ENCODE results near the gene LAT. TPM values are rescaled to one million over a fixed set of nuclear protein-coding genes. Genes with fewer than 3 reads are reported as not detected.
A peak's percentile ranks its signal among the peaks of the same experiment; 100 is the strongest.
"Not testable (repeated sequence)": the region's sequence is repeated elsewhere in the genome, so short reads cannot be mapped to it uniquely, and the experiment has no call there.

LAT gene
- total RNA-seq, 1 experiment from 2014 or later, result 1.5 TPM

DNA sequence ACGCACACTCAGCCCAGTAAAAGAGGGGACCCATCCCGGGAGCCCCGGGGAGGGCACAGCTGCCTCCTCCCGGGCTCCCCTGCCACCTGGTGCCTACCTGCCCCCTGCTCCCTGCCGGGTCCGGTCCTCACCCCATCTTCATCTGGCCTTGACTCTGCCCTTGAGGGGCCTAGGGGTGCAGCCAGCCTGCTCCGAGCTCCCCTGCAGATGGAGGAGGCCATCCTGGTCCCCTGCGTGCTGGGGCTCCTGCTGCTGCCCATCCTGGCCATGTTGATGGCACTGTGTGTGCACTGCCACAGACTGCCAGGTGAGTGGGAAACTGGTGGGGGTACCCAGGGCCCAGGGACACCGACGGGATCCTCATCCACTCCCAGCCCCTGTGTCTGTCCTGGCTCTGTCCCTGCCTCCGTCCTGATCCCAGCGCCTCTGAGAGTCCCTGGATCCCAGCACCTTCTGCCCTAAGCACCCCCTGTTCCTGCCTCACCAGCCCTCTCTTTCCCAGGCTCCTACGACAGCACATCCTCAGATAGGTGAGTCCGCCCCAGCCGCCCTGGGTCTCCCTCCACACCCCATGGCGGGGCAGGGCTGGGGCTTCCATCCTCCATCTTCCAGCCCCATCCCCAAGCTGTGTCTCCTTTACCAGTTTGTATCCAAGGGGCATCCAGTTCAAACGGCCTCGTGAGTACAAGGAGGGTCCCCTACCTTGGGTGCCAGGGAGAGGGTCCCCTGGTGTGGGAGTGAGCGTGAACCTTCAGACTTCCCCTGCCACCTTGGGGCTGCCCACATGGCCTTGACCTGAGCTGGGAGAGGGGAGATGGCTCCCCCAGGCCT lies 574 bp downstream of the LAT start:
- H3K36me3 ChIP-seq (replicated peaks; ENCODE audit: control insufficient read depth, insufficient read depth, low read length), result peaks cover 2% of the 10 kb centered on the region
- H3K27me3 ChIP-seq (ENCODE audit: control insufficient read depth, insufficient read depth, low read length), result no peaks in the 10 kb centered on the region
- H3K4me3 ChIP-seq (ENCODE audit: insufficient read depth, low read depth, low read length), result no peak overlapping the region
- DNase-seq, result peak; percentile 28

DNA sequence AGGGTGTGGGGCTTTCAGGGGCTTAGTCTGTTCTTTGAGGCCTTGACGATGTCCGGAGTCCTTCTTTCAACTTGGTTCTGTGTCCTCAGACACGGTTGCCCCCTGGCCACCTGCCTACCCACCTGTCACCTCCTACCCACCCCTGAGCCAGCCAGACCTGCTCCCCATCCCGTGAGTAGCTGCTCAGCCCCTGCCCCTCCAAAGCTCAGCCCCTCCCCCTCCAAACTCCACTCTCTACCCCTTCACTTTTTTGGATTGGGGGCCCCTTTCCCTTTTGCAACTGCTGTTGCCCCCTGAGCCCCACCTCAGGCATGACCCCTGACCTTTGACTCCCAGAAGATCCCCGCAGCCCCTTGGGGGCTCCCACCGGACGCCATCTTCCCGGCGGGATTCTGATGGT lies 1.2 kb downstream of the LAT start:
- Histone ChIP-seq H3K27me3 (ENCODE audit: control insufficient read depth, insufficient read depth, low read length) (no peaks in the 10 kb centered on the region), H3K4me3 (ENCODE audit: insufficient read depth, low read depth, low read length) (no peak overlapping the region), H3K36me3 (replicated peaks; ENCODE audit: control insufficient read depth, insufficient read depth, low read length) (peaks cover 2% of the 10 kb centered on the region)
- peak; percentile 20 for DNase-seq

DNA sequence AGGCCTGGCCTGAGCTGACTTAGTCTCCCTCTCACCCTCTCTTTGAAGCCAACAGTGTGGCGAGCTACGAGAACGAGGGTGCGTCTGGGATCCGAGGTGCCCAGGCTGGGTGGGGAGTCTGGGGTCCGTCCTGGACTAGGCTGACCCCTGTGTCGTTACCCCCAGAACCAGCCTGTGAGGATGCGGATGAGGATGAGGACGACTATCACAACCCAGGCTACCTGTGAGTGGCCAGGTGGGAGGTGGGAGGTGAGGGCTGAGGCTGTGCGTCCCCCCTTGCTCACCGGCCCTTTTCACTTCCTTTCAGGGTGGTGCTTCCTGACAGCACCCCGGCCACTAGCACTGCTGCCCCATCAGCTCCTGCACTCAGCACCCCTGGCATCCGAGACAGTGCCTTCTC lies 1.6 kb downstream of the LAT start:
- Histone ChIP-seq H3K4me3 (ENCODE audit: insufficient read depth, low read depth, low read length) (no peak overlapping the region), H3K27me3 (ENCODE audit: control insufficient read depth, insufficient read depth, low read length) (no peaks in the 10 kb centered on the region), H3K36me3 (replicated peaks; ENCODE audit: control insufficient read depth, insufficient read depth, low read length) (peaks cover 2% of the 10 kb centered on the region)
- no peak for DNase-seq

DNA sequence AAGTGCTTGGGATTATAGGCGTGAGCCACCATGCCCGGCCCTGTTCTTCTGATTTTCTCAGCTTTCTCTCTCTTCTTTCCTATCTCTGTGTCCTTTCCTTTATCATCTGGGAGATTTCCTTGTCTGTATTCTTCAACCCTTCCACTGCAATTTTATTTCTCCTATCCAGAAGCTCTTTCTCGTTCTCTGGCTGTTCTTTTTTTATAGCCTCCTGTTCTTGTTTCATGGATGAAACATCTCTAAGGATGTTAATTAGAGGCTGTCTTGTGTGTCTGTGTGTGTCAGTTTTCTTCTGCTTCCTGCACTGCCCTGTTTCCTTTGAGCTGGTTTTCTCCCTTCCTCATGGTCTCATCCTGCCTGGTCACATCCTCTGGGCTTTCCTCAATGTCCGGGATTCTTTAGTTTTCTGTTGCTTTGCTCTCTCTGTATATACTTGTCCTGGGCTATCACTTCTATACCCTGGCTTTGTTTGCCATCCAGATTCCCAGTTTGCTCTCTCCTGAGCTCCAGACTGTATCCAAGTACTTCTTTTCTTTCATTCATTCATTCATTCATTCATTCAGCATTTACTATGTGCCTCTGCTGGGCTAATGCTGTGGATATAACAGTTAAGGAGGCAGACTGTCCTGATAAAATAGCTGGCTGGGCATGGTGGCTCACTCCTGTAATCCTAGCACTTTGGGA lies 2.5 kb downstream of the LAT start:
- no peaks in the 10 kb centered on the region; the same call in 1 of the 2 replicates for H3K36me3 ChIP-seq (replicated peaks; ENCODE audit: control insufficient read depth, insufficient read depth, low read length)
- DNase-seq, result no peak
- no peaks in the 10 kb centered on the region for H3K27me3 ChIP-seq (ENCODE audit: control insufficient read depth, insufficient read depth, low read length)
- H3K4me3 ChIP-seq (ENCODE audit: insufficient read depth, low read depth, low read length), result no peak overlapping the region

DNA sequence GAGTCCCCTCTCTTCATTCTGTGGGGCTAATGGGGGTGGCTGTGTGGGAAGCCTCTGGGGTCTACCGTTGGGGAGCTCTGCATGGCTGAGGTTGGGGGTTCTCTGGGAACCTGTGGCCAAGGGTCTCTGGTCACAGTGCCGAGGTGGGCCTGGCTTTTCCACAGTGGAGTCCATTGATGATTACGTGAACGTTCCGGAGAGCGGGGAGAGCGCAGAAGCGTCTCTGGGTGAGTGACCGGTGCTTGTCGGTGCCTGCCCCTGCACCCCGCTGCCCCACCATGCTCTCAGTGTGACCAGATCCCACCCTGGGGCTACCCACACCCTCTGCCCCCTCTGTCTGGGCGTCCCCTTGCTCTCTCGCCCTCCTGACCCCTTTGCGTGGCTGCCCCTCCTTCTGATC lies 4.5 kb downstream of the LAT start:
- no peaks in the 10 kb centered on the region for H3K36me3 ChIP-seq (replicated peaks; ENCODE audit: control insufficient read depth, insufficient read depth, low read length)
- H3K27me3 ChIP-seq (ENCODE audit: control insufficient read depth, insufficient read depth, low read length), result no peaks in the 10 kb centered on the region
- DNase-seq, result no peak
- no peak overlapping the region for H3K4me3 ChIP-seq (ENCODE audit: insufficient read depth, low read depth, low read length)

DNA sequence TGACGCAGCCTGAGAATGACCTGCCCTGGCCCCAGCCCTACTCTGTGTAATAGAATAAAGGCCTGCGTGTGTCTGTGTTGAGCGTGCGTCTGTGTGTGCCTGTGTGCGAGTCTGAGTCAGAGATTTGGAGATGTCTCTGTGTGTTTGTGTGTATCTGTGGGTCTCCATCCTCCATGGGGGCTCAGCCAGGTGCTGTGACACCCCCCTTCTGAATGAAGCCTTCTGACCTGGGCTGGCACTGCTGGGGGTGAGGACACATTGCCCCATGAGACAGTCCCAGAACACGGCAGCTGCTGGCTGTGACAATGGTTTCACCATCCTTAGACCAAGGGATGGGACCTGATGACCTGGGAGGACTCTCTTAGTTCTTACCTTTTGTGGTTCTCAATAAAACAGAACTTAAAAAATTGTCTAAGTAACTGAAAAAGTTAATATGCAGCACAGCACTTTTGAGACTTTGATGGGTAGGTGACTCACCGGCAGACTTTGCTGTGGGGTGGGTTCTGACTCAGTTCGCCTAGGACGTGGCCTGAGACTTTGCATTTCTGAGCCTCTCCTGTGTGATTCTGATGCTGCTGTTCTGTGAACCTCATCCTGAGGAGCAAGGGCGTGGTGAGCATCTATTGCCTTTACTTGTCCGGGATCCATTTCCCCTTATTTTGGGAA lies 5.7 kb downstream of the LAT start:
- no peak for DNase-seq
- H3K27me3 ChIP-seq (ENCODE audit: control insufficient read depth, insufficient read depth, low read length), result no peaks in the 10 kb centered on the region
- no peak overlapping the region for H3K4me3 ChIP-seq (ENCODE audit: insufficient read depth, low read depth, low read length)
- no peaks in the 10 kb centered on the region for H3K36me3 ChIP-seq (replicated peaks; ENCODE audit: control insufficient read depth, insufficient read depth, low read length)

DNA sequence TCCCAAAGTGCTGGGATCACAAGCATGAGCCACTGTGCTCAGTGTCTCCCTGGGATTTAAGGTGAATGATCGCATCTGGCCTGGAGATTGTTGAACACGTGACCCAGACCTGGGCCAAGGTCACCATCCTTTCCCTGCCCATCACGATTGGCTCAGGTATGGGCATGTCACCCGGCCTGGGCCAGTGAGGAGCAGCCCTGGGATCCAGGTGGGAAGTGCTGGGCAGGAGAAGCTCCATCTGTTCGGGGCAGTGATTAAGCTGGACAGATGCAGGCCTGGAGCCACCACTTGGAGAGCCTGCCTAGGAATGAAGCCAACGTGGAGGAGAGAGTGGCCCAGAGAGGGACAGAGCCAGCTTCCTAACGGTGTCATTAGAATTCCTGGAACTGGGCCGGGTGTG lies 6.8 kb downstream of the LAT start:
- H3K4me3 ChIP-seq (ENCODE audit: insufficient read depth, low read depth, low read length), result no peak overlapping the region
- H3K27me3 ChIP-seq (ENCODE audit: control insufficient read depth, insufficient read depth, low read length), result no peaks in the 10 kb centered on the region
- H3K36me3 ChIP-seq (replicated peaks; ENCODE audit: control insufficient read depth, insufficient read depth, low read length), result no peaks in the 10 kb centered on the region
- DNase-seq, result no peak

DNA sequence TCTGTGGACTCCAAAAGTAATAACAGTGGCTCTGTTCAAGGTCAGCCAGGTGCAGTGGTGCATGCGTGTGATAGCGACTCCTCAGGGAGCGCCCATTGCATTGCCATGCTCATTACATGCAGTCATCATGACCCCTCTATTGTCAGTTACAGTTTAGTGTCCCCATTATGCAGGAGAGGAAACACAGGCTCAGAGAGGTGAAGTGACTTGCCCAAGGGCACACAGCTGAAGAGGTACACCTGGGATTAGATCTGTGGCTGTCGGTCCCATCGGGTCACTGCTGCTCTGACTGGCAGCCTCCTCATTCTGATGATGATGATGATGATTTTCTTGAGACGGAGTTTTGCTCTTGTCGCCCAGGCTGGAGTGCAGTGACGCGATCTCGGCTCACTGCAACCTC lies 7.6 kb downstream of the LAT start:
- no peak for DNase-seq
- no peaks in the 10 kb centered on the region for H3K36me3 ChIP-seq (replicated peaks; ENCODE audit: control insufficient read depth, insufficient read depth, low read length)

DNA sequence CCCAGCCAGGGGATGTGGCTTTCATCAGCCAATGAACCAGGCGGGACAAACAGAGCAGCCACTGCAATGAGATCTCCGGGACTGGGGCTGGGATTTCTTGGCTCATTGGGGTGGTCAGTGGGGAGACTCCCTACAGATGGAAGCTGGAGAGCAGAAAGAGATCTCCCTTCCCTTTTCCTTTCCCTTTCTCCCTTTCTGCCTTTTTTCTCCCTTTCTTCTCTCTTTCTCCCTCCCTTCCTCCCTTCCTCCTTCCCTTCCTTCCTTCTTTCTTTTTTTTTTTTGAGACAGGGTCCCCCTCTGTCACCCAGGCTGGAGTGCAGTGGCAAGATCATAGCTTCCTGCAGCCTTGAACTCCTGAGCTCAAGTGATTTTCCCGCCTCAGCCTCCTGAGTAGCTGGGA lies 14.0 kb downstream of the LAT start:
- H3K4me3 ChIP-seq (ENCODE audit: insufficient read depth, low read depth, low read length), result no peak overlapping the region
- no peaks in the 10 kb centered on the region for H3K27me3 ChIP-seq (ENCODE audit: control insufficient read depth, insufficient read depth, low read length)
- H3K36me3 ChIP-seq (replicated peaks; ENCODE audit: control insufficient read depth, insufficient read depth, low read length), result no peaks in the 10 kb centered on the region
- DNase-seq, result no peak

More for the DNA sequence above, 7.6 kb downstream of the LAT start:
- Histone ChIP-seq H3K4me3 (ENCODE audit: insufficient read depth, low read depth, low read length) (no peak overlapping the region), H3K27me3 (ENCODE audit: control insufficient read depth, insufficient read depth, low read length) (no peaks in the 10 kb centered on the region)

DNA sequence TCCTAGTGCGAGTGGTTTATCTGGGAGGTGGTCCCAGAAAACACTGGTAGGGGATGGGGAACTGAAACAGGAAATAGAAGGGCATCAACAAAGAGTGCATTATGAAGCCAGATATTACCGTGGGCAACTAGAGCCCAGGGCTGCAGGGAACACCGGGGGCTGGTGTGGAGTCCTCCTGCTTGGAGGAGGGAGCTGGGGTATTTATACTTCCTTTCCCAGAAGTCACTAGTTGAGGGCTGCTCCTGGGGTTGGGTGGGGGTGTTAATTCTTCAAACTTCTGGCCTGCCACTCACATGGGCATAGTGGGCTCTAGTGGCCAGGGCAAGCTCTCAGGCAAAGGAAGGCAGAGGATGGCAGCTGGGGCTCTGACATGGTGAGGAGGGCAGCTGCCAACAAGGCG lies 14.7 kb downstream of the LAT start:
- no peaks in the 10 kb centered on the region for H3K36me3 ChIP-seq (replicated peaks; ENCODE audit: control insufficient read depth, insufficient read depth, low read length)
- DNase-seq, result no peak
- H3K27me3 ChIP-seq (ENCODE audit: control insufficient read depth, insufficient read depth, low read length), result no peaks in the 10 kb centered on the region
- H3K4me3 ChIP-seq (ENCODE audit: insufficient read depth, low read depth, low read length), result no peak overlapping the region

DNA sequence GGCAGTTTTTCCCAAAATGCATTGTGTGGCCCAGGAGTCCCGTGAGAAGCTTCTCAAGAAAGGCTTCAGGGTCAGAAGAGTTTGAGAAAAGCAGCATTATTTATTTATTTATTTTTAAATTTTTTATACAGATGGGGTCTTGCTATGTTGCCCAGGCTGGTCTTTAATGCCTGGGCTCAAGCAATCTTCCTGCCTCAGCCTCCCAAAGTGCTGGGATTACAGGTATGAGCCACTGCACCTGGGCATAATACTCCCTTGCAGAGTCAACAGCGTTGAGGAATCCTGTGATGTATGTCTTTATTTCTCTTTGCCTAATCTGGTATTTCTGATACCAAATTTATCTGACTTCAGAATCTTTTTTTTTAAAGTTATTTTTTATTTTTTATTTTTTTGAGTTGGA lies 15.2 kb downstream of the LAT start:
- no peaks in the 10 kb centered on the region for H3K27me3 ChIP-seq (ENCODE audit: control insufficient read depth, insufficient read depth, low read length)
- no peak overlapping the region for H3K4me3 ChIP-seq (ENCODE audit: insufficient read depth, low read depth, low read length)
- no peaks in the 10 kb centered on the region for H3K36me3 ChIP-seq (replicated peaks; ENCODE audit: control insufficient read depth, insufficient read depth, low read length)
- no peak for DNase-seq

DNA sequence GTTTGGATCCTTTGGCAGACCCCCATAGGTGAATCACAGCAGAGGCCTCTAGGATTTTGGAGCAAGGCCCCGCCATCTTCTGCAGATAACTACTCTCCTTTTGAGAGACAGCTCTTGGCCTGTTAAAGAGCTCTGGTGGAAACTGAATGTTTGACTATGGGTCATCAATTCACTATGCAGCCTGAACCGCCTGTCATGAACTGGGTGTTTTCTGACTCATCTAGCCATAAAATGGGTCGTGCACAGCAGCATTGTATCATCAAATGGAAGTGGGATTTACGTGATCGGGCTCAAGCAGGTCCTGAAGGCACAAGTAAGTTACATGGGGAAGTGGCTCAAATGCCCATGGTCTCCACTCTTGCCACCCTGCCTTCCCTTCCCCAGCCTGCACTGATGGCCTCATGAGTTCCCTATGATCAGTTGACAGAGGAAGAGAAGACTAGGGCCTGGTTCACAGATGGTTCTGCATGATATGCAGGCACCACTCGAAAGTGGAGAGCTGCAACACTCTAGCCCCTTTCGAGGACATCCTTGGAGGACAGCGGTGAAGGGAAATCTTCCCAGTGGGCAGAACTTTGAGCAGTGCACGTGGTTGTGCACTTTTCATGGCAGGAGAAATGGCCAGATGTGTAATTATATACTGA lies 19.8 kb downstream of the LAT start:
- not testable (repeated sequence) for DNase-seq; H3K36me3 ChIP-seq (replicated peaks; ENCODE audit: control insufficient read depth, insufficient read depth, low read length)

DNA sequence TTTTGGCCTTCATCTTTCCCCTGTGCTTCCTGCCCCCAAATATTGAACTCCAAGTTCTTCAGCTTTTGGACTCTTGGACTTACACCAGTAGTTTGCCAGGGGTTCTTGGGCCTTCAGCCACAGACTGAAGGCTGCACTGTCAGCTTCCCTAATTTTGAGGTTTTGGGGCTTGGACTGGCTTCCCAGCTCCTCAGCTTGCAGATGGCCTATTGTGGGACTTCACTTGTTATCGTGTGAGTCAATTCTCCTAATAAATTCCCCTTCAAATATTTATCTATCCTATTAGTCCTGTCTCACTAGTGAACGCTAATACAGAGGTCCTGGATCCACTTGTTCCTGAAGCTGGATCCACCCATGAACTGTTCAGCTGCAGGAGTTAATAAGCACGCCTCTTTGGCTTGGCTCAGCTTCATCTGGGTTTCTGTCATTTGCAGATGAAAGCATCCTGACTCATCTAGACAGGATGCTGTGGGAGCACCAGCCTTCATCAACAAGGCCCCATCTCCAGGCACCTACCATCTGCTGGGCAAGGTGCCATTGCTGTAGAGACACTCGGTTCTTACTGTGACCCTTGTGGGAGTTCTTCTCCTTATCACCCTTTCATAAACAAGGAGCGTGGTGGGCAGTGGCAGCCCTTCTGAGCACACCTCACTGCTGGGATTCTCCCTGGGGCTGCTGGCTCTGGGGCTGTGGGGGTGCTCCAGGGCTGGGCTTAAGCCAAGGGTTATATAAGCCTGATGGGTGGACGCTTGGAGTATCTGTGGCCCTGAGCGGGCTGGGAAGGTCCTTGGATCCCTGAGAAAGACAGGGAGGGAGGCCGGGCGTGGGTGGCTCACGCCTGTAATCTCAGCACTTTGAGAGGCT lies 23.1 kb downstream of the LAT start:
- DNase-seq, result no peak
- H3K36me3 ChIP-seq (replicated peaks; ENCODE audit: control insufficient read depth, insufficient read depth, low read length), result no peaks in the 10 kb centered on the region
- no peak overlapping the region for H3K4me3 ChIP-seq (ENCODE audit: insufficient read depth, low read depth, low read length)
- H3K27me3 ChIP-seq (ENCODE audit: control insufficient read depth, insufficient read depth, low read length), result no peaks in the 10 kb centered on the region

More for the DNA sequence above, 19.8 kb downstream of the LAT start:
- not testable (repeated sequence) for H3K27me3 ChIP-seq (ENCODE audit: control insufficient read depth, insufficient read depth, low read length); H3K4me3 ChIP-seq (ENCODE audit: insufficient read depth, low read depth, low read length)

All from H7 (cell line).